Stimulated activated CD8-positive, alpha-beta memory T cell treated with anti-CD3 and anti-CD28 coated beads, Interleukin-7, amount 100 ng/mL, for 1 hour (primary cell): Measurements from ENCODE around the gene CYSTM1.

ENCODE experiments used
- DNase-seq, 2 donors: peaks; one replicate each; pipeline ENCODE4 v3.0.0-alpha.2; 2020; ENCODE audit warnings: low read depth in 2 of 2

Gene CYSTM1

GRCh38 chr5:140174465-140175366, at the start of gene CYSTM1:
CYSTM1 (plus strand) TSS chr5:140175188; CDS start chr5:140194466, 19,278 bp downstream.
- DNase-seq: peak; percentile 90 to 92

GRCh38 chr5:140125637-140126036, 49.4 kb upstream of the CYSTM1 start, which contains the start of gene IGIP:
IGIP (plus strand) TSS chr5:140125937; CDS start chr5:140128477, 2,540 bp downstream.
- no peak for DNase-seq

GRCh38 chr5:140126315-140127012, 48.5 kb upstream of the CYSTM1 start:
- no peak for DNase-seq

GRCh38 chr5:140128376-140128775, 46.6 kb upstream of the CYSTM1 start:
- no peak for DNase-seq

GRCh38 chr5:140130949-140131733, 43.8 kb upstream of the CYSTM1 start:
- DNase-seq: no peak

GRCh38 chr5:140131967-140132409, 43.0 kb upstream of the CYSTM1 start:
- no peak for DNase-seq

- no peak for DNase-seq
Observed at GRCh38 chr5:140133514-140134167, 41.3 kb upstream of the CYSTM1 start.

GRCh38 chr5:140134277-140134935, 40.6 kb upstream of the CYSTM1 start:
- DNase-seq: no peak

- DNase-seq: no peak
Observed at GRCh38 chr5:140135127-140135526, 39.9 kb upstream of the CYSTM1 start.

GRCh38 chr5:140136624-140137023, 38.4 kb upstream of the CYSTM1 start:
- no peak for DNase-seq

- no peak for DNase-seq
Observed at GRCh38 chr5:140140435-140140834, 34.6 kb upstream of the CYSTM1 start.

- no peak for DNase-seq
Observed at GRCh38 chr5:140141241-140141640, 33.7 kb upstream of the CYSTM1 start.

- DNase-seq: no peak
Observed at GRCh38 chr5:140142246-140142645, 32.7 kb upstream of the CYSTM1 start.

- no peak for DNase-seq
Observed at GRCh38 chr5:140142856-140143255, 32.1 kb upstream of the CYSTM1 start.

- DNase-seq: no peak
Observed at GRCh38 chr5:140143521-140144258, 31.3 kb upstream of the CYSTM1 start.

GRCh38 chr5:140145256-140145655, 29.7 kb upstream of the CYSTM1 start:
- DNase-seq: no peak

- peak; percentile 7 to 8 for DNase-seq
Observed at GRCh38 chr5:140145818-140146522, 29.0 kb upstream of the CYSTM1 start.

GRCh38 chr5:140146523-140146842, 28.5 kb upstream of the CYSTM1 start:
- no peak for DNase-seq

GRCh38 chr5:140147460-140147859, 27.5 kb upstream of the CYSTM1 start:
- no peak for DNase-seq

- DNase-seq: no peak
Observed at GRCh38 chr5:140148508-140148907, 26.5 kb upstream of the CYSTM1 start.
